ENCODE data around the gene RIPPLY3. TPM values are rescaled to one million over a fixed set of nuclear protein-coding genes. Genes with fewer than 3 reads are reported as not detected.
"Not testable (repeated sequence)": the region's sequence is repeated elsewhere in the genome, so short reads cannot be mapped to it uniquely, and the experiment has no call there.

The RIPPLY3 gene
- total RNA-seq, 3 donors from 2014 or later (not counting 1 experiment from before 2014, with no cell fraction given) = not detected

- Histone ChIP-seq H3K4me3 (ENCODE audit: low read length) (no peak overlapping the region), H3K9me3 (ENCODE audit: control insufficient read depth, insufficient read depth, low read length) (no peaks in the 10 kb centered on the region), H3K4me1 (ENCODE audit: control insufficient read depth, insufficient read depth, low read length) (no peaks in the 10 kb centered on the region), H3K27me3 (ENCODE audit: control insufficient read depth, insufficient read depth, low read length) (no peaks in the 10 kb centered on the region), H3K36me3 (ENCODE audit: control insufficient read depth, insufficient read depth, low read length) (no peaks in the 10 kb centered on the region), H3K27ac (ENCODE audit: low read length) (no peak overlapping the region)
- ATAC-seq = no peak
- Mint-ChIP-seq H3K9me3 (no peaks in the 10 kb centered on the region), H3K4me3 (no peak overlapping the region), H3K4me1 (no peaks in the 10 kb centered on the region), H3K27ac (no peak overlapping the region), H3K36me3 (no peaks in the 10 kb centered on the region), H3K27me3 (ENCODE audit: low read depth in 2 of 2) (peaks cover 0 to 2% of the 10 kb centered on the region in 2 donors)
- DNase-seq = no peak
- no peak for TF ChIP-seq CTCF (IDR thresholded peaks at IDR 0.05)
- intact Hi-C loops (cut with micrococcal nuclease) = no loop called here
- WGBS (ENCODE audit: insufficient coverage) = 81% methylated on average over 4 of the region's 5 CpGs
Observed at GRCh38 chr21:37032293-37032692, 25.8 kb downstream of the RIPPLY3 start.

- Histone ChIP-seq H3K9me3 (ENCODE audit: control insufficient read depth, insufficient read depth, low read length) (no peaks in the 10 kb centered on the region), H3K36me3 (ENCODE audit: control insufficient read depth, insufficient read depth, low read length) (no peaks in the 10 kb centered on the region), H3K27ac (ENCODE audit: low read length) (no peak overlapping the region), H3K4me3 (ENCODE audit: low read length) (no peak overlapping the region), H3K4me1 (ENCODE audit: control insufficient read depth, insufficient read depth, low read length) (no peaks in the 10 kb centered on the region), H3K27me3 (ENCODE audit: control insufficient read depth, insufficient read depth, low read length) (no peaks in the 10 kb centered on the region)
- intact Hi-C loops (cut with micrococcal nuclease) = no loop called here
- H3K27me3 Mint-ChIP-seq (ENCODE audit: low read depth in 2 of 2) = peaks cover 0 to 2% of the 10 kb centered on the region in 2 donors
- H3K4me3 Mint-ChIP-seq = no peak overlapping the region
- WGBS (ENCODE audit: insufficient coverage) = 78% methylated on average over 4 of the region's 4 CpGs
- H3K9me3 Mint-ChIP-seq = no peaks in the 10 kb centered on the region
- no peaks in the 10 kb centered on the region for H3K4me1 Mint-ChIP-seq
- no peak overlapping the region for H3K27ac Mint-ChIP-seq
- ATAC-seq = no peak
- no peaks in the 10 kb centered on the region for H3K36me3 Mint-ChIP-seq
- no peak for DNase-seq
- TF ChIP-seq CTCF (IDR thresholded peaks at IDR 0.05) = no peak
Observed at GRCh38 chr21:37032877-37033471, 26.5 kb downstream of the RIPPLY3 start.

GRCh38 chr21:37034394-37034793, 27.9 kb downstream of the RIPPLY3 start:
- H3K27ac ChIP-seq (ENCODE audit: low read length); H3K9me3 ChIP-seq (ENCODE audit: control insufficient read depth, insufficient read depth, low read length); H3K4me1 ChIP-seq (ENCODE audit: control insufficient read depth, insufficient read depth, low read length); H3K36me3 Mint-ChIP-seq; ATAC-seq; H3K27me3 Mint-ChIP-seq (ENCODE audit: low read depth in 2 of 2); H3K36me3 ChIP-seq (ENCODE audit: control insufficient read depth, insufficient read depth, low read length); H3K27me3 ChIP-seq (ENCODE audit: control insufficient read depth, insufficient read depth, low read length); DNase-seq; H3K27ac Mint-ChIP-seq; H3K4me3 ChIP-seq (ENCODE audit: low read length); intact Hi-C loops (cut with micrococcal nuclease); H3K4me3 Mint-ChIP-seq; H3K9me3 Mint-ChIP-seq; H3K4me1 Mint-ChIP-seq: not testable (repeated sequence)
- WGBS (ENCODE audit: insufficient coverage) = 90% methylated on average over 3 of the region's 4 CpGs

GRCh38 chr21:37036177-37036576, 29.7 kb downstream of the RIPPLY3 start:
- no peaks in the 10 kb centered on the region for H3K36me3 Mint-ChIP-seq
- no peak overlapping the region for H3K4me3 Mint-ChIP-seq
- H3K9me3 ChIP-seq (ENCODE audit: control insufficient read depth, insufficient read depth, low read length) = no peaks in the 10 kb centered on the region
- no peaks in the 10 kb centered on the region for H3K36me3 ChIP-seq (ENCODE audit: control insufficient read depth, insufficient read depth, low read length)
- ATAC-seq = no peak
- H3K27me3 ChIP-seq (ENCODE audit: control insufficient read depth, insufficient read depth, low read length) = no peaks in the 10 kb centered on the region
- H3K4me1 Mint-ChIP-seq = no peaks in the 10 kb centered on the region
- H3K27ac ChIP-seq (ENCODE audit: low read length) = no peak overlapping the region
- H3K4me1 ChIP-seq (ENCODE audit: control insufficient read depth, insufficient read depth, low read length) = no peaks in the 10 kb centered on the region
- H3K27ac Mint-ChIP-seq = no peak overlapping the region
- peaks cover 2 to 7% of the 10 kb centered on the region in 2 donors for H3K27me3 Mint-ChIP-seq (ENCODE audit: low read depth in 2 of 2)
- H3K9me3 Mint-ChIP-seq = no peaks in the 10 kb centered on the region
- DNase-seq = no peak
- no peak overlapping the region for H3K4me3 ChIP-seq (ENCODE audit: low read length)
- WGBS (ENCODE audit: insufficient coverage) = 83% methylated on average over 2 of the region's 4 CpGs
- TF ChIP-seq CTCF (IDR thresholded peaks at IDR 0.05) = no peak
- intact Hi-C loops (cut with micrococcal nuclease) = no loop called here

Data from natural killer cell (primary cell).